Measurements from ENCODE around the gene ZNF74.
"Not testable (repeated sequence)": the region's sequence is repeated elsewhere in the genome, so short reads cannot be mapped to it uniquely, and the experiment has no call there.

The ZNF74 gene

DNA sequence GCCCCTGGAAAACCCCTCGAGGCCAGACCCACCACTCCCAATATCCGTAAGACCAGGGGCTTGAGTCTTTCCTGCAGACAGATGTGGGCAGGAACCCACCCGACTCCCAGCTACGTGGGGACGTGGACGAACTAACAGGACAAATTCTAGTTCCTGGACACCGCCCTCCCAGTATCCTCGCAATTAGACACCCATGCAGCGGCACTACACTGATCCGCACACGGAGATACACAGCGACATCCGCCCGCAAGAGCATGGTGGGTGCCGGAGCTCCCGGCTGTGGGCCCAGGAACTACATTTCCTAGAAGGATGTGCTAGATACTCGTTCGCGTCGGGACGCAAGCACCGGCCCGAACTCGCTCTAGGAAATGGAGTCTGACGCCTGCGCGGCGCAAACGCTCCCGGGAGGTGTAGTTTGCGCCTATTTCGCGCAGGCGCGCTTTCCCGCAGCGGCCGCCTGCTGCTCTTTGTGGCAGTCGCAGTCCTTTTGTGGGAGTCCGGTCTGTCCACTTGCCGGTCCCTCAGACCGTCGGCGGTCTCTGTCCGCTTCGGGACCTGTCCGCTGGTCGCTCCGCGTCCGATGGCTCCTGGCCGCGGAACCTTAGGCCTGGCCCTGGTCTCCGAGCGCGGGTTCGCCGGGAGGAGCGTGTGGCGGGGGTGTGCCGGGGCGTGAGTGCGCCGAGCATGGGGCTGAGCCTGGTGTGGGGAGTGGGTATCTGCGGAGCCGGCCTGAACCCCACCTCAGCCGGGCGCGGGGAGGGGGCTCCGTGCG, at the start of gene ZNF74:
Gene ZNF74 (plus strand): TSS at position 447 of the 772 bp plus-strand sequence. CDS start 478 bp downstream, outside the sequence.
- H3K9me3 Mint-ChIP-seq = no peaks in the 10 kb centered on the region
- peak within 1 kb of the TSS; percentile 85 for H3K27ac Mint-ChIP-seq (ENCODE audit: low read depth)
- H3K4me1 Mint-ChIP-seq = peaks cover 38% of the 10 kb centered on the region
- H3K27me3 Mint-ChIP-seq = no peaks in the 10 kb centered on the region
- ATAC-seq (replicated peaks; ENCODE audit: extremely low read depth, poor library complexity, severe bottlenecking) (peak; percentile 95), DNase-seq (ENCODE audit: low spot score in 2 of 2) (peak; percentile 60 to 71)
- peaks cover 3% of the 10 kb centered on the region for H3K36me3 Mint-ChIP-seq (ENCODE audit: insufficient read depth)
- peak within 1 kb of the TSS; percentile 86 for H3K4me3 Mint-ChIP-seq

- H3K9me3 Mint-ChIP-seq; H3K4me1 Mint-ChIP-seq; ATAC-seq (replicated peaks; ENCODE audit: extremely low read depth, poor library complexity, severe bottlenecking); DNase-seq (ENCODE audit: low spot score in 2 of 2); H3K27ac Mint-ChIP-seq (ENCODE audit: low read depth); H3K27me3 Mint-ChIP-seq; H3K36me3 Mint-ChIP-seq (ENCODE audit: insufficient read depth); H3K4me3 Mint-ChIP-seq: not testable (repeated sequence)
Measured at GRCh38 chr22:20346553-20346952, 47.4 kb upstream of the ZNF74 start.

GRCh38 chr22:20352536-20352935, 41.4 kb upstream of the ZNF74 start:
- H3K36me3 Mint-ChIP-seq (ENCODE audit: insufficient read depth); H3K4me1 Mint-ChIP-seq; DNase-seq (ENCODE audit: low spot score in 2 of 2); H3K27ac Mint-ChIP-seq (ENCODE audit: low read depth); H3K9me3 Mint-ChIP-seq; H3K4me3 Mint-ChIP-seq; ATAC-seq (replicated peaks; ENCODE audit: extremely low read depth, poor library complexity, severe bottlenecking); H3K27me3 Mint-ChIP-seq: not testable (repeated sequence)

DNA sequence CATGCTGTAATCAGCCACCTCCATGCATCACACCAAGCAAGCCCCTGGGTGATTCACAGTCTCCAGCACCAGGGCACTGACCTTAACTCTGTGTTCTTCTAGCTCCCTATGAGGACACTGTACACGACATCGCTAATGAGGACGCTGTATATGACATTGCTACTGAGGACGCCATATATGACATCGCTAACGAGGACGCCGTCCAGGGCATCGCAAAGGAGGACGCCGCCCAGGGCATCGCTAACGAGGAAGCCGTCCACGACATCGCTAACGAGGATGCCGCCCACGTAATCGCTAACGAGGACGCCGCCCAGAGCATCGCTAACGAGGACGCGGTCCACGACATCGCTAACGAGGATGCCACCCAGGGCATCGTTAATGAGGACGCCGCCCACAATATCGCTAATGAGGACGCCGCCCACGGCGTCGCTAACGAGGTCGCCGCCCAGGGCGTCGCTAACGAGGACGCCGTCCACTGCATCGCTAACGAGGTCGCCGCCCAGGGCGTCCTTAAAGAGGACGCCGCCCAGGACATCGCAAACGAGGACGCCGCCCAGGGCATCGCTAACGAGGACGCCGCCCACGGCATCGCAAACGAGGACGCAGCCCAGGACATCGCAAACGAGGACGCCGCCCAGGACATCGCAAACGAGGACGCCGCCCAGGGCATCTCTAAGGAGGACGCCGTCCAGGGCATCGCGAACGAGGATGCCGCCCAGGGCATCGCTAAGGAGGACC, 39.5 kb upstream of the ZNF74 start:
- Mint-ChIP-seq H3K27ac (ENCODE audit: low read depth) (no peak overlapping the region), H3K27me3 (no peaks in the 10 kb centered on the region), H3K9me3 (no peaks in the 10 kb centered on the region), H3K4me3 (no peak overlapping the region), H3K4me1 (no peaks in the 10 kb centered on the region), H3K36me3 (ENCODE audit: insufficient read depth) (peaks cover 2% of the 10 kb centered on the region)
- ATAC-seq (replicated peaks; ENCODE audit: extremely low read depth, poor library complexity, severe bottlenecking) = no peak
- DNase-seq (ENCODE audit: low spot score in 2 of 2) = no peak

DNA sequence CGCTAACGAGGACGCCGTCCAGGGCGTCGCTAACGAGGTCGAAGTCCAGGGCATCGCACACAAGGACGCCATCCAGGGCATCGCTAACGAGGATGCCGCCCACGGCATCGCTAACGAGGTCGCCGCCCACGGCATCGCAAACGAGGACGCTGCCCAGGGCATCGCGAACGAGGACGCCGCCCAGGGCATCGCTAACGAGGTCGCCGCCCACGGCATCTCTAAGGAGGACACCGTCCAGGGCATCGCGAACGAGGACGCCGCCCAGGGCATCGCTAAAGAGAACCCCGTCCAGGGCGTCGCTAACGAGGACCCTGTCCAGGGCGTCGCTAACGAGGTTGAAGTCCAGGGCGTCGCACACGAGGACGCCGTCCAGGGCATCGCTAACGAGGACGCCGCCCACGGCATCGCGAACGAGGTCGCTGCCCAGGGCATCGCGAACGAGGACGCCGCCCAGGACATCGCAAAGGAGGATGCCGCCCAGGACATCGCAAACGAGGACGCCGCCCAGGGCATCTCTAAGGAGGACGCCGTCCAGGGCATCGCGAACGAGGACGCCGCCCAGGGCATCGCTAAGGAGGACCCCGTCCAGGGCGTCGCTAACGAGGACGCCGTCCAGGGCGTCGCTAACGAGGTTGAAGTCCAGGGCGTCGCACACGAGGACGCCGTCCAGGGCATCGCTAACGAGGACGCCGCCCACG, 37.9 kb upstream of the ZNF74 start:
- H3K36me3 Mint-ChIP-seq (ENCODE audit: insufficient read depth); ATAC-seq (replicated peaks; ENCODE audit: extremely low read depth, poor library complexity, severe bottlenecking); H3K27me3 Mint-ChIP-seq; H3K9me3 Mint-ChIP-seq; H3K4me3 Mint-ChIP-seq; H3K27ac Mint-ChIP-seq (ENCODE audit: low read depth); DNase-seq (ENCODE audit: low spot score in 2 of 2); H3K4me1 Mint-ChIP-seq: not testable (repeated sequence)

DNA sequence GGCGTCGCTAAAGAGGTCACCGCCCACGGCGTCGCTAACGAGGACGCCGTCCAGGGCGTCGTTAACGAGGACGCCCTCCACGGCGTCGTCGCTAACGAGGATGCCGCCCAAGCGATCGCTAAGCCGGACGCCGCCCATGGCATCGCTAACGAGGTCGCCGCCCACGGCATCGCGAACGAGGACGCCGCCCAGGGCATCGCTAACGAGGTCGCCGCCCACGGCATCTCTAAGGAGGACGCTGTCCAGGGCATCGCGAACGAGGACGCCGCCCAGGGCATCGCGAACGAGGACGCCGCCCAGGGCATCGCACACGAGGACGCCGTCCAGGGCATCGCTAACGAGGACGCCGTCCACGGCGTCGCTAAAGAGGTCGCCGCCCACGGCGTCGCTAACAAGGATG, 37.0 kb upstream of the ZNF74 start:
- not testable (repeated sequence) for ATAC-seq (replicated peaks; ENCODE audit: extremely low read depth, poor library complexity, severe bottlenecking); H3K9me3 Mint-ChIP-seq; DNase-seq (ENCODE audit: low spot score in 2 of 2); H3K4me1 Mint-ChIP-seq; H3K27ac Mint-ChIP-seq (ENCODE audit: low read depth); H3K27me3 Mint-ChIP-seq; H3K4me3 Mint-ChIP-seq; H3K36me3 Mint-ChIP-seq (ENCODE audit: insufficient read depth)

GRCh38 chr22:20357967-20358366, 36.0 kb upstream of the ZNF74 start:
- not testable (repeated sequence) for H3K27ac Mint-ChIP-seq (ENCODE audit: low read depth); H3K4me3 Mint-ChIP-seq; ATAC-seq (replicated peaks; ENCODE audit: extremely low read depth, poor library complexity, severe bottlenecking); H3K27me3 Mint-ChIP-seq; H3K9me3 Mint-ChIP-seq; H3K4me1 Mint-ChIP-seq; H3K36me3 Mint-ChIP-seq (ENCODE audit: insufficient read depth); DNase-seq (ENCODE audit: low spot score in 2 of 2)

- not testable (repeated sequence) for H3K9me3 Mint-ChIP-seq; DNase-seq (ENCODE audit: low spot score in 2 of 2); ATAC-seq (replicated peaks; ENCODE audit: extremely low read depth, poor library complexity, severe bottlenecking); H3K27ac Mint-ChIP-seq (ENCODE audit: low read depth); H3K4me1 Mint-ChIP-seq; H3K4me3 Mint-ChIP-seq; H3K36me3 Mint-ChIP-seq (ENCODE audit: insufficient read depth); H3K27me3 Mint-ChIP-seq
Measured at GRCh38 chr22:20358503-20359239, 35.3 kb upstream of the ZNF74 start.

GRCh38 chr22:20360261-20360660, 33.7 kb upstream of the ZNF74 start:
- not testable (repeated sequence) for DNase-seq (ENCODE audit: low spot score in 2 of 2); H3K4me1 Mint-ChIP-seq; H3K9me3 Mint-ChIP-seq; H3K27ac Mint-ChIP-seq (ENCODE audit: low read depth); H3K27me3 Mint-ChIP-seq; H3K36me3 Mint-ChIP-seq (ENCODE audit: insufficient read depth); ATAC-seq (replicated peaks; ENCODE audit: extremely low read depth, poor library complexity, severe bottlenecking); H3K4me3 Mint-ChIP-seq

DNA sequence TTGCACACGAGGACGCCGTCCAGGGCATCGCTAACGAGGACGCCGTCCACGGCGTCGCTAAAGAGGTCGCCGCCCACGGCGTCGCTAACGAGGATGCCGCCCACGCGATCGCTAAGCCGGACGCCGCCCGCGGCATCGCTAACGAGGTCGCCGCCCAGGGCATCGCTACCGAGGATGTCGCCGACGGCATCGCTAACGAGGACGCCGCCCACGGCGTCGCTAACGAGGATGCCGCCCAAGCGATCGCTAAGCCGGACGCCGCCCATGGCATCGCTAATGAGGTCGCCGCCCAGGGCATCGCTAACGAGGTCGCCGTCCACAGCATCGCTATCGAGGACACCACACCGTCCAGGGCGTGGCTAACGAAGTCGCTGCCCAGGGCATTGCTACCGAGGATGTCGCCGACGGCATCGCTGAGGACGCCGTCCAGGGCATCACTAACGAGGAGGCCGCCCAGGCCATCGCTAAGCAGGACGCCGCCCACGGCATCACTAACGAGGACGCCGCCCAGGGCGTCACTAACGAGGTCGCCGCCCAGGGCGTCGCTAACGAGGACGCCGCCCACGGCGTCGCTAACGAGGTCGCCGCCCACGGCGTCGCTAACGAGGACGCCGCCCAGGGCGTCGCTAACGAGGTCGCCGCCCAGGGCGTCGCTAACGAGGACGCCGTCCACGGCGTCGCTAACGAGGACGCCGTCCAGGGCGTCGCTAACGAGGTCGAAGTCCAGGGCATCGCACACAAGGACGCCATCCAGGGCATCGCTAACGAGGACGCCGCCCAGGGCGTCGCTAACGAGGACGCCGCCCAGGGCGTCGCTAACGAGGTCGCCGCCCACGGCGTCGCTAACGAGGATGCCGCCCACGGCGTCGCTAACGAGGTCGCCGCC, 32.8 kb upstream of the ZNF74 start:
- not testable (repeated sequence) for ATAC-seq (replicated peaks; ENCODE audit: extremely low read depth, poor library complexity, severe bottlenecking); H3K36me3 Mint-ChIP-seq (ENCODE audit: insufficient read depth); H3K27ac Mint-ChIP-seq (ENCODE audit: low read depth); H3K27me3 Mint-ChIP-seq; H3K9me3 Mint-ChIP-seq; H3K4me3 Mint-ChIP-seq; DNase-seq (ENCODE audit: low spot score in 2 of 2); H3K4me1 Mint-ChIP-seq

DNA sequence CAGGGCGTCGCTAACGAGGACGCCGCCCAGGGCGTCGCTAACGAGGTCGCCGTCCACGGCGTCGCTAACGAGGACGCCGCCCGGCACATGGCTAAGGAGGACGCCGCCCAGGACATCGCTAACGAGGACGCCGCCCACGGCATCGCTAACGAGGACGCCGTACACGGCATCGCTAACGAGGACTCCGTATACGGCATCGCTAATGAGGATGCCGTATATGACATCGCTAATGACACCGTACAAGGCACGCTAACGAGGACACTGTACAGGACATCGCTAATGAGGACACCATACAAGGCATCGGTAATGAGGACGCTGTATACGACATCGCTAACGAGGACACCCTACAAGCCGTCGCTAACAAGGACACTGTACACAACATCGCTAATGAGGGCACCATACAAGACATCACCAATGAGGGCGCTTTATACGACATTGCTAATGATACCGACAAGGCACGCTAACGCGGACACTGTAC, 32.2 kb upstream of the ZNF74 start:
- not testable (repeated sequence) for H3K27me3 Mint-ChIP-seq; ATAC-seq (replicated peaks; ENCODE audit: extremely low read depth, poor library complexity, severe bottlenecking); H3K9me3 Mint-ChIP-seq; DNase-seq (ENCODE audit: low spot score in 2 of 2); H3K27ac Mint-ChIP-seq (ENCODE audit: low read depth); H3K4me3 Mint-ChIP-seq; H3K36me3 Mint-ChIP-seq (ENCODE audit: insufficient read depth); H3K4me1 Mint-ChIP-seq

Measured in central memory CD8-positive, alpha-beta T cell (primary cell).